SK-N-SH treated with all-trans-retinoic acid at 6 μM for 48 hours (cell line): ENCODE data around the gene POLH.

Source experiments
- CSDC2 ChIP-seq: fragments of 250-450 bp; sonication (Bioruptor Pico); IDR thresholded peaks from 2 replicates; pipeline ENCODE4 v1.5.0; 2020; ENCODE audit warnings: mild to moderate bottlenecking, moderate library complexity
- CSRNP3 ChIP-seq: fragments of 250-450 bp; sonication (Bioruptor Pico); IDR thresholded peaks from 2 replicates; pipeline ENCODE4 v1.5.1; 2021; ENCODE audit warnings: mild to moderate bottlenecking, moderate library complexity
- OSR1 ChIP-seq: fragments of 250-450 bp; sonication (Bioruptor Pico); IDR thresholded peaks from 2 replicates; pipeline ENCODE4 v1.8.0; 2022; ENCODE audit warnings: moderate library complexity, mild to moderate bottlenecking, inconsistent platforms
- PATZ1 ChIP-seq: fragments of 250-450 bp; sonication (Bioruptor Pico); IDR thresholded peaks from 2 replicates; pipeline ENCODE4 v1.8.0; 2020; ENCODE audit warnings: mild to moderate bottlenecking, moderate library complexity, borderline replicate concordance
- POU6F1 ChIP-seq: fragments of 250-450 bp; sonication (Bioruptor Pico); IDR thresholded peaks from 2 replicates; pipeline ENCODE4 v1.8.0; 2021; ENCODE audit warnings: low read depth, mild to moderate bottlenecking, moderate library complexity, borderline replicate concordance
- RARB ChIP-seq: fragments of 250-450 bp; sonication (Bioruptor Pico); IDR thresholded peaks from 2 replicates; pipeline ENCODE4 v1.8.0; 2021; ENCODE audit warnings: mild to moderate bottlenecking, moderate library complexity
- TCF4 ChIP-seq: fragments of 250-450 bp; sonication (Bioruptor Pico); IDR thresholded peaks from 2 replicates; pipeline ENCODE4 v1.8.0; 2021; ENCODE audit warnings: mild to moderate bottlenecking, moderate library complexity, borderline replicate concordance
- TOX ChIP-seq: fragments of 250-450 bp; sonication (Bioruptor Pico); IDR thresholded peaks from 2 replicates; pipeline ENCODE4 v1.8.0; 2021; ENCODE audit warnings: mild to moderate bottlenecking, moderate library complexity, borderline replicate concordance
- TSHZ2 ChIP-seq: fragments of 250-450 bp; sonication (Bioruptor Pico); IDR thresholded peaks from 2 replicates; pipeline ENCODE4 v1.5.0; 2020; ENCODE audit warnings: mild to moderate bottlenecking, moderate library complexity
- ZNF70 ChIP-seq: fragments of 450-650 bp; formaldehyde crosslinking; IDR thresholded peaks from 2 replicates; pipeline ENCODE4 v1.5.0; 2020; ENCODE audit warnings: mild to moderate bottlenecking, moderate library complexity

- TF ChIP-seq POU6F1 (no peak), OSR1 (CRISPR knock-in tag) (no peak), CSDC2 (CRISPR knock-in tag) (no peak), TSHZ2 (CRISPR knock-in tag) (no peak), RARB (CRISPR knock-in tag) (no peak), ZNF70 (CRISPR knock-in tag) (no peak), CSRNP3 (CRISPR knock-in tag) (no peak), TOX (no peak), PATZ1 (CRISPR knock-in tag) (no peak), TCF4 (peak; percentile 66; the same call in 1 of the 2 replicates)
Observed at GRCh38 chr6:43639984-43640800, 64.2 kb downstream of the POLH start.
